Measurements from ENCODE around the gene SEMA5A.

GRCh38 chr5:9452181-9452580, 93.7 kb downstream of the SEMA5A start:
- TF ChIP-seq CTCF (IDR thresholded peaks at IDR 0.05; ENCODE audit: insufficient read depth, low read depth, low read length) (no peak), EZH2 (IDR thresholded peaks at IDR 0.05; ENCODE audit: insufficient read depth, low read length) (no peak)

All from astrocyte (in vitro differentiated cells and primary cell).